NCI-H1694 (cell line): ENCODE results near the gene GAMT.

Experiments used
- DNase-seq: peaks from one replicate; lab custom pipeline; 2025; lab: John Stamatoyannopoulos, UW

Gene GAMT

DNA sequence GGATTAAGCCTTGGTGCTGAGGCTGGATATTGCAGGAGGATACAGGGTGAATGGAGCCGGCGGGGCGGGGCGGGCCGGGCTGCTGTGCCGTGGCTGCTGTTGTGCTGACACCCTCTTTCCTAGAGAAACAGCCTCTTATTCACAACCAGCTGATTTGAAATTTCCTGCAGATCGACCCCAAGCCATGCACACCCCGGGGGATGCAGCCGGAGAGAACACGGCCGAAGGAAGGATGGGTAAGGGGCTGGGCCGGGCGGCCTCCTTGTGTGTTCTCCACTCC is 17.1 kb upstream of the GAMT start:
- DNase-seq = no peak

DNA sequence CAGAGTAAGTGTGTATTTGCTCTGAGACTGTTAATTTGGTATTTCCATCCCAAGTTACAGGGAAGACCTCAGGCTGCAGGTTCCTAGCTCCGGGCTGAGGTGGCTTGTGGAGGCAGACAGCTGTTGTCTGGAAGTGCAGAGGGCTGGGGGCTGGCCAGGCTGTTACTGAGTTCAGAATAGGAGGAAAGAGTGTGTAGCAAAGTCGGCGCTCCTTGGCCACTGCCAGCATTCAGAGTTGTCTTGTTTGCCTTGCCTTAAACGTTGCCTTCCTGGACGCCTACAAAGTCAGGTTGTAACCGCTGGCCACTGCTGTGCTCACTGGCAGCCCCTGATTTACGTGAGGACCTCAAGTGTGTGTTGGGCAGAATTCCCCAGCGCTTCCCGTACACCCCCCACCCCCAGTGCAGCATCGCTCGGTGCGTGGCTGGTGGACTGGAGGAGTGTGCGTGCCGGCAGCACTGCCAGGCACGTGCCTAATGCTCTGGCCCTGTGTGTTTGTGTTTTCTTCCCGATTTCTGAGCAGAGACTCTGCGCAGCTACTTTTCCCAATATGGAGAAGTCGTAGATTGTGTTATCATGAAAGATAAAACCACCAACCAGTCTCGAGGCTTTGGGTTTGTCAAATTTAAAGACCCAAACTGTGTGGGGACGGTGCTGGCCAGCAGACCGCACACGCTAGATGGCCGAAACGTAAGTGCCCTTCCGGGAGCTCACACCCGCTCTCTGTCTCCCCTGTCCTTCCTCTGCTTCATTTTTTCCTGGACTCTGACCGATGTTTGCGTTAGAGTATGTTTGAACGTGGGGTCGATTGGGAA is 16.5 kb upstream of the GAMT start:
- no peak for DNase-seq

DNA sequence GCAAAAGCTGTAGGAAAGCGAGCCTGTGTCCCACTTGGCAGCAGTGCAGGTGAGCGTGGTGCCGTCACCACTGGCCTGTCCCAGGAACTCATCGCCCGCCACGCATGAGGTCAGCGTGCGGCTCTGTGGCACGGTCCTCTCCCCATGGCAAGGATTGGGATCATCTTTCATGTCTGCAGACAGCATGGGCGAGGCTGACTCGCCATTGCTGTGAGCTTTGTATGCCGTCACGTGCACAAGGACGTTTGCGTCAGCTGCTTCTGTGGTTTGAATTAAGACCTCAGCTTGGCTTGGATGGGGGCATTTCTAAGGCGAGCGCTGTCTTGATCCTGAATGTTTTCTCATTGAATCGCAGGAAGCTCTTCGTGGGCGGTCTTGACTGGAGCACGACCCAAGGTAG is 15.8 kb upstream of the GAMT start:
- no peak for DNase-seq

DNA sequence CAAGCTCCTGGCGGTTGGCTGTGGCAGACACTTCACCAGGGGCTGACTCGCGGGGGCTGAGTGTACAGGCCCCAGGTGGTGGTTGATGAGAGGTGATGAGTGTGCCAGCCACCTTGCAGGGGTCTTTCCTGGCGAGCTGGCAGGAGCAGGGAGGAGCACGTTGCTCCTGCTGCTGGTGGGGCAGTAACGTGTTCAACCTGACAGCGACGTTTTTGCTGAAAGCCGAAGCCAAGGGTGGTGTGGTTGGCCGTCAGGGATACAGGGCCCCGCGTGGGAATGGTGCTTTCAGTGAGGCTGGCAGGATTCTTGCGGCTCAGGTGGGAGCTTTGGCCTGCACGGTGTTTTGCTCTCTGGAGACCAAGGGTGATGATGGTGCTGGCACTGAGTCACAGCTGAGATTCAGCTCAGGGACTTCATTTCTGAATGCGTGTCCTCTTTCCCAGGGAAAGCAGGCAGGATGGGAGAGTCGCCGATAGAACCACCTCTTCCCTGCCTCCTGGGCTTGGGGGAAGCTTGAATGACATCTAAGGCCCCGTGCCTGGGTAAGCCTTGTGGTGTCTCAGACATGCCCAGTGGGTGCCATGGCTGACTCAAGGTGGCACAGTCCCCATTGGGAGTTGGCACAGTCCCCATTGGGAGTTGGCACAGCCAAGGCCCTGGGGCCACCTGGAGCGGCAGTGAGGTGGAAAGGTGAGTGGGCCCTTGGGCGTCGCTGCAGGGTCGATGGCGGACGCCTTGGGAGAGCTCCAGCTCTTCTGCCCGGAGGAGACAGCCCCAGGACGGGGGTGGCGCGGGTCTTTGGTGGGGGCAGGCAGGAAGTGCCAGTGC is 14.9 kb upstream of the GAMT start:
- no peak for DNase-seq

DNA sequence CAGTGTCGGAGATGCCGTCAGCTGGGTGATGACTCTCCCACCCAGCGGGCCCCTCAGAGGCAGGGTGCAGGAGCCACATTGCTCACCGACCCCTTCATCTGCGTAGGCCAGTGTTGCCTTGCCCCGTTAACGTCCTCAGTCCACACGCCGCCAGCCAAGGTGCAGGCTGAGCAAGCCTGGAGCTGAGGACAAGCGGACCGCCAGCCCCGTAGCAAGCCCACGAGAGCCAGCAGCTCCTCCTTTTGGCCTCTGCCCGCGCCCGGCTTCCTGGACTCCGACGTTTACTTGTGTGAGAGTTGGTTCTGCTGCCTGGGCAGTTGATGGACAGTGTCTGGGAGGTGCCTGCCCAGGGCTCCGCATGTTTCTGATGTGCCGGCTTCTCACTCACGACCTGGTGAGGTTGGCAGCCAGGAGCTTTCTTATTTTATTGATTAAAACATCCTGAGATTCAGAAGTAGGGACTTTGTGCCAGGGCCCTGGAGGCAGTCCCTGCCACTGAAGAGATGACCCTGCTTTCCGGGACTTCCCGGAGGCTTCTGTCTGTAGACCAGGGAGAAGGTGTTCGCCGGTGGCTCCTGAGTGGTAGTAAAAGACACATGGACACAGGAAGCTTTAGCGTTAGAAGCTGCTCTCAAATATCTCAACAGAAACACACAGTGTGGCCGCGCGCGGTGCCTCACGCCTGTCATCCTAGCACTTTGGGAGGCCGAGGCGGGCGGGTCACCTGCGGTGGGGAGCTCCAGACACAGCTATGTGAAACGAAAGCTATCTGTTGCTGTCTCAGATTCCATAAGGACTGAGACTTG is 11.9 kb upstream of the GAMT start:
- DNase-seq = no peak

DNA sequence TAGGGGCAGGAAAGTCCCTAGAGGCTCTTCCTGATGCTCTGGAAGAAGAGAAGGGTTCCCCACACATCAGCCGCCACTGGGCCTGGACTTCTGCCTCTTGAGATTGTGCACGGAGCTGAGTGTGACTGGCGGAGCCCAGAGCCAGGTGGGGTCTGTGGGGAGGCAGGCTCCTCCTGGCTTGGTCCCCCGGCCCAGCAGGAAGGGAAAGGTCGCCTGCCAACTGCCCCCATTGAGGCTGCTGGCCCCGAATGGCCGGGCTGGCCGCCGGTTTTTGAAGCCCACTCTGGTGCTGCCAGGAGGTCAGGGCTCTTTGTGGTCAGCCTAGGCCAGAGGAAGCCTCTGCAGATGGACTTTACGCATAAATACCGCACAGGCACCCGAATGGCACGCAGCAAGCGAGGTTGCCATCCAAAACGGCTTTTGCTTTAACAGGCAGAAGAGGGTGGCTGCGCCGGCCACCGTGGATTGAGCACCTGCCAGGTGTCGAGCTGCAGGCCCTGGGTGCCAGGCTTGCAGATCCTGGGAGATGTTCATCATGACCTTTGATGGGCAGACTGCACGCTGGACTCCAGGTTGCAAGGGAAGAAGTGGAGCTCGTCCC is 11.1 kb upstream of the GAMT start:
- no peak for DNase-seq

DNA sequence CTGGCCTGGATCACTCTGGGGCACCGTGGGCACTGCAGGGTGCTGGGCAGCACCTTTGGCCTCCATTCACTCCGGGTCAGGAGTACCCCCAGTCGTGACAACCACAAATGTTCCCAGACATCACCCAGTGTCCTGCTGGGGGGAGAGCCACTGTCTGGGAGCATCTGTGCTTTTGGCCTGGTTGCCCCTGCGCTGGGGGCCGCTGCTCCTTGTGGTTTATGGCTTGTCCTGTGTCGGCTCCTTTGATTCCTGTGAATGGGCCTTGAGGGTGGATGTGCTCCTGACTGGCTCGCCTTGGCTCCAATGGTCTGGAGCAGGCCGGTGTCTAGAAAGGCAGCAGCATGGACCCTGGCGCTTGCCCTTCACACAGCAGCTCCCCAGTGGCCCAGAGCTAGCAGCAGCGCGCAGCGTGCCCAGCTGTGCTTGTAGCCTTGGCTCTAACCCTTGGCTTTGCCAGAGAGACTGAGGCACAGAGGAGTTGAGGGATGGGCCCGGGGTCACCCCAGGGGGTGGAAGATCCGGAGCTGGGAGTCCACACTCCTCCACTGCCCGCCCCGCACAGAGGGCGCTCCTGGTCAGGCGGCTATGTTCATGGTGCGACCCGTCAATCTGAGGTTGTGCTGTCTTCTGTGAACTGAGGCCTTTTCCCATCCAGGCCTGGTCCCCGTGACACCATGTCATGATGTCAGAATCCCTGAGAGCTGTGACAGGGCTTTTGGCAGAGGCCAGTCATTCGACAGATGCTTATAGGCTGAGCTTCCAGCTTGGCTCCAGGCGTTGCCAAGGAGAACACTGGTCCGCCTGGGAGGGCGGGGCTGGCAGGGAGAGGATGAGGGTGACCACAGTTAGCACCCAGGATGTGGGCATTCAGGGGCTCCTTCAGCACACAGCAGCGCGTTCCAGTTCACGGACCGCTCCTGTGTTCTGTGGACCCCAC is 10.2 kb upstream of the GAMT start:
- peak; percentile 79 for DNase-seq

DNA sequence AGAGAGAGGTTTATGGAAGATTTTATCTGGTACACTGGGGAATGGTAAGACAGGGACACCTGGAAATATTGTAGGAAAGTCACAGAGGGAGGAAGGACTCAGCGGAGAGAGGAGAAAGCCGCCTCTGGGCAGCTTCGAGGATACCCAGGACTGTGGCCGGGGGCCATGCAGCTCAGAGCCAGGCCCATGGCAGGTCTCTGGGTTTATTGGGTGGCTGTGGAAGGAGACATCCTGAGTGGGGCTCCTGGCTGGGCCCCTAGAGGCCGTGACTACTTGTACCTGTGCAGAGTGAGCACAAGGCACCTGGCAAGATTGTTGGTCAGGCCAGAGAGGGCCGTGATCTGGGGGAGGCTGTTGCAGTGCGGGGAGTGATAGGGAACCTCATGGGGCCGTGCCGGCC is 9.4 kb upstream of the GAMT start:
- DNase-seq = no peak

DNA sequence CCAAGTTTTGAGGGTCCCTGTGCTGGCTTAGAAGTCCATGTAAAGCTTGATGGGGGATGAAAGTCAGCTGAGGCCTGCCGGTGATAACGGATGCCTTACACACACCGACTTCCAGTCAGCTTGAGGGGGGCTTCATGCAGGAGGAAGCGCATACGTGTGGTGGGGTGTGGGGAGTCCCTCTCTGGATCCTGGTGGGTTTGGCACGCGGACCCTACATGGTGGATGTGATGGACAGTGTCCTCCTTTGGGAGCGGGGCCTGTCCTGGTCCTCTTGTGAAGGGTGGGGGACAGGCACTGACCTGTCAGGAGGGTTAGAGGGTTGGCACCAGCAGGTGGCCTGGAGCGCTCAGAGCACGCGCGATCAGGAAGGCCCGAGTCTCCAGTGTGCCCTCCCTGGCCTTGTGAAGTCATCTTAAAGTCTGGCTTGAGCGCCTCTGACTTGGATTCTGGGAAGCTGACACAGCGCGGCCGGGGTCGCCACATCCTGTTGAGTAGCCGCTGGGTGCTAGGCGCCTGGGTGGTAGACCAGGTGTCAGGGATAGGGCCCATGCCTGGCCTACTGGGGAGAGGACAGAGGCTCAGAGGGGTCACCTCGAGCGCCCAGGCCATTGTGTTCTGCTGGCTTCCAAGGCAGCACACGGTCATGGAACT is 8.9 kb upstream of the GAMT start:
- no peak for DNase-seq

DNA sequence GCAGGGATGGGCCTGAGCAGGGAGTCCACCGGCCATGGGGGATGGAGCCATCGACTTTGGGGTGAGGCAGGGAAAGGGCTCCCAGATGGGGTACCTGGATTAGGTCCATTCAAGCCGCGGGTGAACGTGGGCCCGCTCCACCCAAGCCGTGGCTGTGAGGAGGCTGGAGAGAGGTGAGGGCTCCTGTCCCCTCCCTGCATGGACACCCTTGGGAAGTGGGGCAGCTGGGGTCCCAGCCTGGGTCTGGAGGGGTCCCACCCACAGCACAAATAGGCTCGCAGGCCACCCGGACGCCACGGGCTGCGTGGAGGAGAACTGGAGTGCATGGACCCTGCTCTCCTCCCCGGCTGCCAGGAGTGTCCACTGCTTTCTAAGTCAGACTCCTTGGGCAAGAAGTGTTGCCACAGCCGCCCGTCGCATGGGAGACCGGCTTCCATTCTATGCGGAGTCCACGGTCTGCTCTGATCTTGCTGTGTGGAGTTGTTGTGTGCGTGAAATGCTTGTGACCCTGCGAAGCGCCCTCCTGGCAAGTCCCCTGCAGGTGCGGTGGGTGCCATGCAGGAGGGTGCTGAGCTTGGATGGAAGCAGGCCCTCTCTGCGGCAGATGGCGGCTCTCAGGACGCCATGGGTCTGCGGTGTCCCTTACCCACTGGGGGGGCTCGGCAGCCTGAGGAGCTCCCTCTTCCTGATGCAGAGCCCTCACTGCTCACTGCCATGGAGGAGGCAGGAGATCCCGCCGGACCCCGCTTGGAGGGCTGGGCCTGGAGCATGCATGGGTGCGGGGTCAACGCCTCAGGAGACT is 8.1 kb upstream of the GAMT start:
- DNase-seq = no peak

DNA sequence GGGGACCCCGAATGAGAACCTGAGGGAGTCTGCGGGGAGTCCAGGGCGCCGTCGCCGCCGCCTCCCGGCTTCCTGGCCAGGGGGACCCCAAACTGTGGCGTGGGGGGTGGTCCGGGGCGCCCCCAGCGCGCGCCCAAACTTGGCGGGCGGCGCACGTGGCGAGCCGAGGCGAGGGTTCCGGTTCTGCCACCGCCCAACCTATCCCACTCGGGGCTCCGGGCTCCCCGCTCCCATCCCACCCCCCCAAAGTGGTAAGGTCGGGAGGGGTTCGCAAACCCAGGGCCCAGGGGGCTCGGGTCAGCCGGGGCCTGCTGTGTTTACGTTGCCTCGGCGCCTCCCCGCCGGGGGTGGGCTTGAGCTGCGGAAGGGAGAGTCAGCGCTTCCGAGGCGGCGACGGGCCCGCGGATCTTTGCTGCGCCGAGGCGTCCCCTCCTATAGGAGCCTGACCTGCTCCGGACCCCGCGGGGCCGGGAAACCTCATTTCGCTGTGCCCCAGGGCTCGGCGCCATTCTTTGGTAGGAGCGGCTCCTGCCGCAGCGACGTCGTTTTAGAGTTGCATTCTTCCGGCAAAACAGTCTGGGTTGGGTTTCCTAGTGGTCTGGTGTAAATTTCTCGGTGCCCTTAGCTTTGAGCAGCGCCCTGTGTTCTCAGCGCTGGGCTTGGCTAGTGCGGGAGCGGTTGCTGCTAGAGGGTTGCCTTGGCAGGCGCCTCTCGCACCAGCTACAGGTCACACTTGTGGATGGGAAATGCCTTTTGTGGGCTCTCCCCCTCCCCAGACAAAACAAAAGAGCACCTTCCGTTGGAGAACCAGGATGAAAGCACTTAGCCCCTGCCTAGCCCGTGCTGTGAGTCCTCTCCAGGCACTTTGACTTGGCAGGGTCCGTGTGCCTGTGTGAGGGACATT is 7.2 kb upstream of the GAMT start:
- no peak for DNase-seq

DNA sequence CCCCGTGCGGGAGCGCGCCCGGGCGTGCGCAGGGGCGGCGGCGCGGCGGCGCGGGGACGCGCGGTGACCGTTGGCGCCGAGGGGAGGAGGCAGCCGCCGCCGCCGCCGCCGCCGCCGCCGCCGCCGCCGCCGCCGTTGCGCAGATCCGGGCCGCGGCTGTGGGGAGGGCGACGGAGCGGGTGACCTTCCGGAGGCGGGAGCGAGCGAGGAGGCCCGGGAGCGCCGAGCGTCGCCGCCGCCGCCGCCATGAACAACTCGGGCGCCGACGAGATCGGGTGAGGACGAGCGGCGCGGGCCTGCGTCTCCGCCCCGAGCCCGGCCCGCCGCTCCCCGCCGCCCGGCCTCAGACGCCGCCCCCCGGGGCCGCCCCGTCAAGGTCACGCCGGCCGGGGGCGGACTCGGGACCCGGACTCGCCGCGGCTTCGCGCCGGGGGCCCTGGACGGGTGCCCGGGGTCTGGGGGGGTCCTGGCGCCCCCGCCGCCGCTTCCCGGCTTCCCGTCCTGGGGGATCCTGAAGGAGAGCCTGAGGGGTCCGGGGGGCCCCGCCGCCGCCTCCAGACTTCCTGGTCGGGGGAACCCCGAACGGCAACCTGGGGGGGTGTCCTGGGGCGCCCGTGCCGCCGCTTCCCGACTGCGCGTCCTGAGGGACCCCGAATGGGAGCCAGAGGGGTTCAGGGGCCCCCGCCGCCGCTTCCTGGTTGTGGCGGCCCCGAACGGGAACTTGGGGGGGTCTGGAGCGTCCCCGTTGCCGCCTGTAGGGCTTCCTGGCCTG is 6.4 kb upstream of the GAMT start, which contains the start of gene DAZAP1:
TSS of gene DAZAP1 (plus strand) at position 59 of the 772 bp plus-strand sequence. CDS start at position 247, 188 bp downstream.
- DNase-seq = no peak

DNA sequence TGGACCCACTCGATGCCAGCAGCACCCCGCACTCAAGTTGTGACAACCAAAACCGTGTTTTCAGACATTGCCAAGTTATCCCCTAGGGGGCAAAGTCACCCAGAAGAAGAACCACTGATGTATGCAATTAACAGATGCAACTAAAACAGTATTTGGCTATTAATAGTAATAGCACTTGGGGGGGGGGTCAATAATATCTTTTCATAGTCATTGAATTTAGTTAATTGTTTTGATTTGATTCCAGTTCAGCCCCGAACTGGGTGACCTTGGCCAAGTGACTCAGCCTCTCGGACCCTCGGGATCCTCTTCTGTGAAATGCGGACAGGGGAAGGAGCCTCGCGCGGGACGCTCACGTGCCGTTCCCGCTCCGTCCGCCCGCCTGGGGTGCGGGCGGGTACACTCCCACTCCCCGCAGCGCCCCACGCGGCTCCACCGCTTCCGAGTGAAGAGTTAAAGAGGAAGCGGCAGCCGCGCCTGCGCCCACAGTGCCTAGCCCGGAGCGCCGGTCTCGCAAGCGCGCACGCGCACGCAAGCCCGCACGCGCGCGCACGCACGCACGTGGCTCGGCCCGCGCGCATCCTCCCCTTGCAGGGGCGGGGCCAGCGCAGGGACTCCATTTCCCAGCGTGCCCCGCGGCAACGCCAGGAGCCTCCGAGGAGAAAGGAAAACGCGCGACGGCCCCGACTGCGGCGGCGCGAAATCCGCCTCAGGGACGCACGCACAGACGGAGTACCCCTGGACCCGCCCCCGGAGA is 5.6 kb upstream of the GAMT start:
- DNase-seq = peak; percentile 87

DNA sequence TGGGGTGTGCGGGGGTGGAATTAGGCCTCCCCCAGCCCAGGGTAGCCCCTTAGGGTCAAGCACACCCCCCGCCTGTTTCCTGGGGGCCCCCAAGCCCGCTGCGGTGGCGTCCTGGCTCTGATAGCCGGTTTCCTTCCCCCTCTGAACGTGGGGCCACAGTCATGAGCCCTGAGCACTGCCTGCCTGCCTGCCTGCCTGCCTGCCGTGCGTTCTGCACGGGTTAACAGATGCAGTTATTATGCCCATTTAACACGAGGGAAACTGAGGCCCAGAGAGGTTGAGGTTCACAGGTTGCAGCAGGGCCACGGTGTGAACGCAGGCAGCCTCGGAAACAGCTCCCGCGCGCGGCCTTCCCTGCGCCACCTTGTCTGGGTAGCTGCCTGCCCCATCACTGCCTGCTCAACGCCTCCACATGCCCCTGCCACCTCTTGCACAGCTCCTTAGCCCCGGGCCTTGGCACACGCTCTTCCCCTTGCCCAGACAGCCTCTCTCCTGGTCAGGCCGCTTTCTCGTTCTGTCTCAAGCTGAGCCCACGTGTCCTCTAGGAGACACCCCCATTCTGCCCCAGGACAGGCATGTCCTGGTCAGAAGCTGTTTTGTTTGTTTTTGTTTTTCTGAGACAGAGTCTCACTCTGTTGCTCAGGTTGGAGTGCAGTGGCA is 1.2 kb upstream of the GAMT start:
- no peak for DNase-seq

DNA sequence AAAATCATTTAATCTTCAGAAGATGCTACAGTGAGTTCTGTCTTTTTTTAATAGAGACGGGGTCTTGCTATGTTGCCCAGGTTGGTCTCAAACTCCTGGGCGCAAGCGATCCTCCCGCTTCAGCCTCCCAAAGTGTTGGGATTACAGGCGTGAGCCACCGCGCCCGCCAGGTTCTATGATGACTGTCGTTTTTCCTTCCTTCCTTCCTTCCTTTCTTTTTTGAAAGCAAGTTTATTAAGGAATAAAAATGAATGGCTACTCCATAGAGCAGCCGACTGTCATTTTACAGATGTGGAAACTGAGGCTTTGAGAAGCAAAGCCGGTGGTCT is 511 bp upstream of the GAMT start:
- no peak for DNase-seq

DNA sequence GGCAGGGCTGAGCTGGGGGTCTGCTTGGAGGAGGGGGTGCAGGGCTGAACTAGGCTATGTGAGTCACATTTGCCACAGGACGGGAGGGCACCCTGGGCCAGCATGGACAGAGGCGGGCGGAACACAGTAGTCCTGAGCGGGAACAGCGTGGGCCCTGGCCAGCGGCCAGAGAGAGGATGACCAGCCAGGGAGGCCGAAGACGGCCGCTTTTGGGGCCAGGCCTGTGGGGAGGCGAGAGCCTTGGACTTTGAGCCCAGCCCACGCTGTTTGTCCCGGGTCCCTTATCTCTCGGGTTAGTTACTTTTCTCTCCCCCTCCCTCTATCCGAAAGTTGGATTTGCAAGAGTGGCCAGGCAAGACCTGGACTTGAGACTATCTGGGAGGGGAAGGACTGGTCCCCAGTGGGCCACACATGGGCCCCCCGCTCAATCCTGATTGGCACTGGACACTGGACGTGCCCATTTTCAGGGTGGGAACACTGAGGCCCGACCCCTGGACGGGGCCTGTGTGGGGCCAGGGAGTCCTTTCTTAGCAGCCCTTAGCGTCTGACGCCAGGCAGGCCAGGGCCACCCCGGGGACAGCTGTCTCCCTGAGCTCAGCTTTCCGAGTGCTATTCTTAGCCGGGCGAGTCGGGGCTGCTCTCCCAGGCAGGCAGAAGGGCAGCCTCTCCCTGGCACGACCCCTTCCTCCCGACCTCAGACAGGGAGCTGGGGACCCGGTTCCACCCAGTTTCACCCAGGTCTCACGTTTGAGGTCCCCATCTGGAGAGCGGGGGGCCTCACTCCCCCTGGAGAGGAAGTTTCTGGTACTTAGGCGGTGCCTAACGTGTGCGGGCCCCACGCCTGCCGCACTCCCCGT is 833 bp downstream of the GAMT start:
- peak; percentile 52 for DNase-seq
